VCaP (cell line): Measurements from ENCODE around the gene CTIF.

Experiments
- H3K27ac ChIP-seq: fragments of 450-650 bp; 2 replicates; pipeline ENCODE4 v1.5.1; 2017
- CTCF ChIP-seq: fragments of 450-650 bp; conservative IDR thresholded peaks from 2 replicates; pipeline ENCODE4 v1.5.1; 2017; ENCODE audit warnings: mild to moderate bottlenecking, moderate library complexity

CTIF gene

GRCh38 chr18:48790869-48791635 is 252.2 kb downstream of the CTIF start:
- no peak for TF ChIP-seq CTCF
- H3K27ac ChIP-seq: no peak overlapping the region

- no peak for TF ChIP-seq CTCF
Measured at GRCh38 chr18:48791636-48792105, 252.8 kb downstream of the CTIF start.

GRCh38 chr18:48792141-48792540 is 253.3 kb downstream of the CTIF start:
- H3K27ac ChIP-seq: no peak overlapping the region
- no peak for TF ChIP-seq CTCF

More at GRCh38 chr18:48791636-48792105, 252.8 kb downstream of the CTIF start:
- no peak overlapping the region for H3K27ac ChIP-seq

GRCh38 chr18:48792611-48793380 is 254.0 kb downstream of the CTIF start:
- H3K27ac ChIP-seq: no peak overlapping the region
- TF ChIP-seq CTCF: no peak

GRCh38 chr18:48794251-48794970 is 255.6 kb downstream of the CTIF start:
- no peak for TF ChIP-seq CTCF
- H3K27ac ChIP-seq: no peak overlapping the region

- no peak for TF ChIP-seq CTCF
- H3K27ac ChIP-seq: no peak overlapping the region
Measured at GRCh38 chr18:48795696-48796095, 256.9 kb downstream of the CTIF start.
